ENCODE results near the gene MAGI2. TPM values are rescaled to one million over a fixed set of nuclear protein-coding genes. Genes with fewer than 3 reads are reported as not detected.

The MAGI2 gene
- total RNA-seq, 2 experiments from 2014 or later: 0.17 TPM

GRCh38 chr7:78438433-78438832, 1015.0 kb downstream of the MAGI2 start:
- intact Hi-C loops (cut with micrococcal nuclease): no loop called here
- no peaks in the 10 kb centered on the region for H3K9me3 Mint-ChIP-seq
- CTCF ChIA-PET: no interaction called here
- POLR2A ChIA-PET: no interaction called here
- no peaks in the 10 kb centered on the region for H3K27me3 Mint-ChIP-seq
- no peak for DNase-seq
- H3K4me3 Mint-ChIP-seq: no peak overlapping the region
- no peaks in the 10 kb centered on the region for H3K36me3 Mint-ChIP-seq
- no peak overlapping the region for H3K27ac Mint-ChIP-seq
- no peaks in the 10 kb centered on the region for H3K4me1 Mint-ChIP-seq (ENCODE audit: low read depth)

- no peaks in the 10 kb centered on the region for H3K4me1 Mint-ChIP-seq (ENCODE audit: low read depth)
- no peak overlapping the region for H3K27ac Mint-ChIP-seq
- no peaks in the 10 kb centered on the region for H3K27me3 Mint-ChIP-seq
- H3K4me3 Mint-ChIP-seq: no peak overlapping the region
- DNase-seq: no peak
- no peaks in the 10 kb centered on the region for H3K9me3 Mint-ChIP-seq
- ChIA-PET POLR2A (no interaction called here), CTCF (no interaction called here)
- intact Hi-C loops (cut with micrococcal nuclease): no loop called here
- H3K36me3 Mint-ChIP-seq: no peaks in the 10 kb centered on the region
Measured at GRCh38 chr7:78437118-78437517, 1016.3 kb downstream of the MAGI2 start.

- CTCF ChIA-PET: no interaction called here
- POLR2A ChIA-PET: no interaction called here
- no peak for DNase-seq
Measured at GRCh38 chr7:78435355-78435754, 1018.1 kb downstream of the MAGI2 start.

GRCh38 chr7:78434281-78434680, 1019.2 kb downstream of the MAGI2 start:
- intact Hi-C loops (cut with micrococcal nuclease): no loop called here
- POLR2A ChIA-PET: no interaction called here
- no peak overlapping the region for H3K27ac Mint-ChIP-seq
- no peaks in the 10 kb centered on the region for H3K36me3 Mint-ChIP-seq
- CTCF ChIA-PET: no interaction called here
- H3K4me3 Mint-ChIP-seq: no peak overlapping the region
- H3K9me3 Mint-ChIP-seq: no peaks in the 10 kb centered on the region
- H3K4me1 Mint-ChIP-seq (ENCODE audit: low read depth): no peaks in the 10 kb centered on the region
- no peak for DNase-seq
- H3K27me3 Mint-ChIP-seq: no peaks in the 10 kb centered on the region

More at GRCh38 chr7:78435355-78435754, 1018.1 kb downstream of the MAGI2 start:
- intact Hi-C loops (cut with micrococcal nuclease): no loop called here
- Mint-ChIP-seq H3K4me3 (no peak overlapping the region), H3K9me3 (no peaks in the 10 kb centered on the region), H3K36me3 (no peaks in the 10 kb centered on the region), H3K27me3 (no peaks in the 10 kb centered on the region), H3K27ac (no peak overlapping the region), H3K4me1 (ENCODE audit: low read depth) (no peaks in the 10 kb centered on the region)

GRCh38 chr7:78433421-78433820, 1020.0 kb downstream of the MAGI2 start:
- Mint-ChIP-seq H3K27ac (no peak overlapping the region), H3K27me3 (no peaks in the 10 kb centered on the region), H3K4me3 (no peak overlapping the region), H3K4me1 (ENCODE audit: low read depth) (no peaks in the 10 kb centered on the region), H3K9me3 (no peaks in the 10 kb centered on the region), H3K36me3 (no peaks in the 10 kb centered on the region)
- ChIA-PET POLR2A (no interaction called here), CTCF (no interaction called here)
- no peak for DNase-seq
- intact Hi-C loops (cut with micrococcal nuclease): no loop called here

GRCh38 chr7:78429878-78430277, 1023.6 kb downstream of the MAGI2 start:
- no peak overlapping the region for H3K4me3 Mint-ChIP-seq
- H3K27ac Mint-ChIP-seq: no peak overlapping the region
- H3K4me1 Mint-ChIP-seq (ENCODE audit: low read depth): no peaks in the 10 kb centered on the region
- ChIA-PET CTCF (no interaction called here), POLR2A (no interaction called here)
- no peaks in the 10 kb centered on the region for H3K36me3 Mint-ChIP-seq
- H3K9me3 Mint-ChIP-seq: peaks cover 3% of the 10 kb centered on the region
- H3K27me3 Mint-ChIP-seq: no peaks in the 10 kb centered on the region
- no peak for DNase-seq
- intact Hi-C loops (cut with micrococcal nuclease): no loop called here

- DNase-seq: no peak
- intact Hi-C loops (cut with micrococcal nuclease): no loop called here
- H3K4me3 Mint-ChIP-seq: no peak overlapping the region
- H3K4me1 Mint-ChIP-seq (ENCODE audit: low read depth): no peaks in the 10 kb centered on the region
- POLR2A ChIA-PET: no interaction called here
- peaks cover 5% of the 10 kb centered on the region for H3K9me3 Mint-ChIP-seq
- H3K27ac Mint-ChIP-seq: no peak overlapping the region
- CTCF ChIA-PET: no interaction called here
- no peaks in the 10 kb centered on the region for H3K36me3 Mint-ChIP-seq
- H3K27me3 Mint-ChIP-seq: no peaks in the 10 kb centered on the region
Measured at GRCh38 chr7:78427209-78427608, 1026.3 kb downstream of the MAGI2 start.

- peaks cover 2% of the 10 kb centered on the region for H3K9me3 Mint-ChIP-seq
- POLR2A ChIA-PET: no interaction called here
- H3K27ac Mint-ChIP-seq: no peak overlapping the region
Measured at GRCh38 chr7:78420001-78420400, 1033.5 kb downstream of the MAGI2 start.

GRCh38 chr7:78417180-78417853, 1036.2 kb downstream of the MAGI2 start:
- H3K4me1 Mint-ChIP-seq (ENCODE audit: low read depth): no peaks in the 10 kb centered on the region
- no peaks in the 10 kb centered on the region for H3K9me3 Mint-ChIP-seq
- no peak overlapping the region for H3K4me3 Mint-ChIP-seq
- H3K27ac Mint-ChIP-seq: no peak overlapping the region
- CTCF ChIA-PET: no interaction called here
- no peaks in the 10 kb centered on the region for H3K36me3 Mint-ChIP-seq
- H3K27me3 Mint-ChIP-seq: no peaks in the 10 kb centered on the region
- DNase-seq: no peak
- intact Hi-C loops (cut with micrococcal nuclease): no loop called here
- POLR2A ChIA-PET: no interaction called here

More at GRCh38 chr7:78420001-78420400, 1033.5 kb downstream of the MAGI2 start:
- intact Hi-C loops (cut with micrococcal nuclease): no loop called here
- DNase-seq: no peak
- H3K4me3 Mint-ChIP-seq: no peak overlapping the region
- no peaks in the 10 kb centered on the region for H3K4me1 Mint-ChIP-seq (ENCODE audit: low read depth)
- no peaks in the 10 kb centered on the region for H3K36me3 Mint-ChIP-seq
- CTCF ChIA-PET: no interaction called here
- H3K27me3 Mint-ChIP-seq: no peaks in the 10 kb centered on the region

- H3K9me3 Mint-ChIP-seq: no peaks in the 10 kb centered on the region
- ChIA-PET CTCF (no interaction called here), POLR2A (no interaction called here)
- intact Hi-C loops (cut with micrococcal nuclease): no loop called here
- no peaks in the 10 kb centered on the region for H3K36me3 Mint-ChIP-seq
- no peak overlapping the region for H3K27ac Mint-ChIP-seq
- DNase-seq: no peak
- H3K27me3 Mint-ChIP-seq: no peaks in the 10 kb centered on the region
- no peaks in the 10 kb centered on the region for H3K4me1 Mint-ChIP-seq (ENCODE audit: low read depth)
- H3K4me3 Mint-ChIP-seq: no peak overlapping the region
Measured at GRCh38 chr7:78413568-78413967, 1039.9 kb downstream of the MAGI2 start.

- Mint-ChIP-seq H3K4me3 (no peak overlapping the region), H3K36me3 (no peaks in the 10 kb centered on the region), H3K27ac (no peak overlapping the region), H3K27me3 (no peaks in the 10 kb centered on the region), H3K9me3 (no peaks in the 10 kb centered on the region), H3K4me1 (ENCODE audit: low read depth) (no peaks in the 10 kb centered on the region)
- ChIA-PET POLR2A (no interaction called here), CTCF (no interaction called here)
- no peak for DNase-seq
- intact Hi-C loops (cut with micrococcal nuclease): no loop called here
Measured at GRCh38 chr7:78412216-78412858, 1041.1 kb downstream of the MAGI2 start.

- no peaks in the 10 kb centered on the region for H3K36me3 Mint-ChIP-seq
- intact Hi-C loops (cut with micrococcal nuclease): no loop called here
- DNase-seq: no peak
- H3K27ac Mint-ChIP-seq: no peak overlapping the region
- H3K4me1 Mint-ChIP-seq (ENCODE audit: low read depth): no peaks in the 10 kb centered on the region
- ChIA-PET POLR2A (no interaction called here), CTCF (no interaction called here)
- no peaks in the 10 kb centered on the region for H3K9me3 Mint-ChIP-seq
- no peak overlapping the region for H3K4me3 Mint-ChIP-seq
- H3K27me3 Mint-ChIP-seq: no peaks in the 10 kb centered on the region
Measured at GRCh38 chr7:78407031-78407430, 1046.4 kb downstream of the MAGI2 start.

GRCh38 chr7:78406531-78406930, 1046.9 kb downstream of the MAGI2 start:
- CTCF ChIA-PET: no interaction called here
- Mint-ChIP-seq H3K27ac (no peak overlapping the region), H3K36me3 (no peaks in the 10 kb centered on the region), H3K4me1 (ENCODE audit: low read depth) (no peaks in the 10 kb centered on the region), H3K9me3 (no peaks in the 10 kb centered on the region), H3K4me3 (no peak overlapping the region), H3K27me3 (no peaks in the 10 kb centered on the region)
- intact Hi-C loops (cut with micrococcal nuclease): no loop called here
- DNase-seq: no peak
- POLR2A ChIA-PET: no interaction called here
